Measurements from ENCODE around the gene TP73. TPM values are rescaled to one million over a fixed set of nuclear protein-coding genes. Genes with fewer than 3 reads are reported as not detected.

The TP73 gene
- total RNA-seq, 3 donors from 2014 or later: 0.12 to 0.63 (median 0.51) TPM

DNA sequence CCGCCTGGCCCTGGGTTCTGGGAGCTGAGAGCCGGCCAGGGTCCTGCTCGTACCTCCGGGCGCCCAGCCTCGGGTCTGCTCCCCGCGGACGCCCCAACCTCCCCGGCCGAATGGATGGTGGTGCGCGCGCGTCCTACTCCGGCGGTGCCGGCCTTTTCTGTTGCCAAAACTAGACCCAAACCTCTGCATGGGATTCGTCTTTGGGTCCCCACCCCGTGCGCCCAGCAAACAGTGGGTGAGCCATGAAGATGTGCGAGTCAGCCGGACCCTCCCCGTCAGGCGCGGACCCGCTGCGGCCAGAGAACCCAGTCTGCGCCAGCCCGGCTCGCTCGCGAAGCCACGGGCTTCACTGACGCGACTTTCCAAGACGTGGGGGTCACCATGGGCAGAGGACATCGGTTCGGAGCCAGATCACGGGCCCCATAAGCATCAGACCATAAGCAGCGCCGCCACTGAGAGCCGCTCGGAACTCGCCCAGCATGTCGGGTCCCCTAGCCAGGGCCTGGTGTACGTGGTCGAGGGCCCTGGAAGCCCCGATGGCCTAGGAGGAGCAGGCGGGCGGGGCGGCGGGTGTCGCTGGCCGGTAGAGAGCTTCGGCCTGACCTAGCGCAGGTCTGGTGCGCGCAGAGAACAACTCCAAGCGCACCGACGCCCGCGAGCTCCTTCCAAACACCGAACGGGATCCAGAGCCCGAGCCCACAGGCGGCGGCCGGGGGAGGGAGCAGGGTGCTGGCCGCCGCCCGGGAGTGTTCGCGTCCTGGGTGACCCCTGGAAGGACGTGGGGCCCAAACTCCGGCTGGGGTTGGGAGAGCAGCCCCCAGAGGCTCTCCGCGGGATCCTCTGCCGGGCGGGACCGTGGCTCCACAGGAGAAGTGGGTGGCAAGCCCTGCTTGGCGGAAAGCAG is 1.0 kb upstream of the TP73 start:
- peak; percentile 2 for ATAC-seq
- no peaks in the 10 kb centered on the region for H3K9me3 ChIP-seq
- no peak overlapping the region for H3K4me3 ChIP-seq
- TF ChIP-seq, protein P1, sequence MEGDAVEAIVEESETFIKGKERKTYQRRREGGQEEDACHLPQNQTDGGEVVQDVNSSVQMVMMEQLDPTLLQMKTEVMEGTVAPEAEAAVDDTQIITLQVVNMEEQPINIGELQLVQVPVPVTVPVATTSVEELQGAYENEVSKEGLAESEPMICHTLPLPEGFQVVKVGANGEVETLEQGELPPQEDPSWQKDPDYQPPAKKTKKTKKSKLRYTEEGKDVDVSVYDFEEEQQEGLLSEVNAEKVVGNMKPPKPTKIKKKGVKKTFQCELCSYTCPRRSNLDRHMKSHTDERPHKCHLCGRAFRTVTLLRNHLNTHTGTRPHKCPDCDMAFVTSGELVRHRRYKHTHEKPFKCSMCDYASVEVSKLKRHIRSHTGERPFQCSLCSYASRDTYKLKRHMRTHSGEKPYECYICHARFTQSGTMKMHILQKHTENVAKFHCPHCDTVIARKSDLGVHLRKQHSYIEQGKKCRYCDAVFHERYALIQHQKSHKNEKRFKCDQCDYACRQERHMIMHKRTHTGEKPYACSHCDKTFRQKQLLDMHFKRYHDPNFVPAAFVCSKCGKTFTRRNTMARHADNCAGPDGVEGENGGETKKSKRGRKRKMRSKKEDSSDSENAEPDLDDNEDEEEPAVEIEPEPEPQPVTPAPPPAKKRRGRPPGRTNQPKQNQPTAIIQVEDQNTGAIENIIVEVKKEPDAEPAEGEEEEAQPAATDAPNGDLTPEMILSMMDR (IDR thresholded peaks at IDR 0.05): no peak
- intact Hi-C loops (cut with DNase I, micrococcal nuclease): no loop called here
- peak in 1 of 3 donors; percentile 38 for DNase-seq
- H3K4me1 ChIP-seq (ENCODE audit: low read depth): peaks cover 35% of the 10 kb centered on the region
- H3K36me3 ChIP-seq (ENCODE audit: low read depth): no peaks in the 10 kb centered on the region

DNA sequence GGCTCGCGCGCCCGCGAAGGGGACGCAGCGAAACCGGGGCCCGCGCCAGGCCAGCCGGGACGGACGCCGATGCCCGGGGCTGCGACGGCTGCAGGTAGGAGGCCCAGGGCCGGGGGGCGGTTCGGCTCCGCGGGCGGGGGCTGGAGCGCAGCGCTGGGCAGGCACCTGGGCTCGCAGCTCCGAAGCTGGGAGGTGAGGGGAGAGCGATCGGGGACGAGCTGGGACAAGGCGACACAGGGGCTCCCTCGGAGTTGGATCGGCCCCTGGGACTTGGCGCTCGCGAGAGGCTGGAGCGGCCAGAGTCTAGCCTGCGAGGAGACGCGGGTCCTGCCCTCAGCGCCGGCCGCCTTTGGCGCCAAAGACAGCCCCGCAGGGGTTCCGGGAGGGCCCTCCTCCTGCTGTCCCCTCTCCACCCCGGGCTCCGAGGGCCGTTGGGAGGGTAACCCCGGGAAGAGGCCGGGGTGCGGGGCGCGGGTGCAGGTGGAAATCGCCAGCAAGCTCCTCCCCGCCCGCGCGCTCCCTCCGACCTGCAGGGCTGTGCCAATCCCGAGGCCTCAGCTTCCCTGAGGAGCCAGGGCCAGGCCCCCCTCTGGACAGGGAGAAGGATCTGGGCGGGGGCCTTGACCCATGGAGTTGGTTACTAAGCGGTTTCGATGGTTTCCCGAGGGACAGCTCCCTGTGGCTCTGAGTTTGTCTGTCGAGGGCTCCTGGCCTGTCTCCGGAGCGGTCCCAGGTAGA is 401 bp downstream of the TP73 start:
- Histone ChIP-seq H3K36me3 (ENCODE audit: low read depth) (no peaks in the 10 kb centered on the region), H3K9me3 (no peaks in the 10 kb centered on the region), H3K4me1 (ENCODE audit: low read depth) (peaks cover 35% of the 10 kb centered on the region), H3K4me3 (no peak overlapping the region)
- intact Hi-C loops (cut with DNase I, micrococcal nuclease): no loop called here
- ATAC-seq: peak; percentile 10
- TF ChIP-seq, protein P1 (IDR thresholded peaks at IDR 0.05): no peak
- DNase-seq: peak in 1 of 3 donors; percentile 35

DNA sequence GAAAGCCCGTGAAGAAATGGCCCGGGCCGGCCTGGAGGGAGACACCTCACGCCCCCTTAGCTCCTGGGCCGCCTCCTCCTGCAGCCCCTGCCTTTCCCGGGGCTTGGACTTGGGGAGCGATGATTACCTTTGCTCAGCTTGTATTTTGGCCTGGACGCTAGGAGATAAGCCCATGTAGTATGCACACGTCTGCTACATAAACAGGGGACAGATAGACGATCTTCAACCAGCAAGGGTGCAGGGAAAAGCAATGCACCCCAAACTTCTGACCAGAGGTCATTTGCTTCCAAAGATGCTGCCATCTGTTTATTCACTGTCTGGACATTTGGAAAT is 936 bp downstream of the TP73 start:
- TF ChIP-seq, protein P1 (IDR thresholded peaks at IDR 0.05): no peak
- no peaks in the 10 kb centered on the region for H3K9me3 ChIP-seq
- H3K4me1 ChIP-seq (ENCODE audit: low read depth): peaks cover 35% of the 10 kb centered on the region
- intact Hi-C loops (cut with DNase I, micrococcal nuclease): no loop called here
- DNase-seq: no peak
- H3K36me3 ChIP-seq (ENCODE audit: low read depth): no peaks in the 10 kb centered on the region
- no peak overlapping the region for H3K4me3 ChIP-seq
- ATAC-seq: no peak

DNA sequence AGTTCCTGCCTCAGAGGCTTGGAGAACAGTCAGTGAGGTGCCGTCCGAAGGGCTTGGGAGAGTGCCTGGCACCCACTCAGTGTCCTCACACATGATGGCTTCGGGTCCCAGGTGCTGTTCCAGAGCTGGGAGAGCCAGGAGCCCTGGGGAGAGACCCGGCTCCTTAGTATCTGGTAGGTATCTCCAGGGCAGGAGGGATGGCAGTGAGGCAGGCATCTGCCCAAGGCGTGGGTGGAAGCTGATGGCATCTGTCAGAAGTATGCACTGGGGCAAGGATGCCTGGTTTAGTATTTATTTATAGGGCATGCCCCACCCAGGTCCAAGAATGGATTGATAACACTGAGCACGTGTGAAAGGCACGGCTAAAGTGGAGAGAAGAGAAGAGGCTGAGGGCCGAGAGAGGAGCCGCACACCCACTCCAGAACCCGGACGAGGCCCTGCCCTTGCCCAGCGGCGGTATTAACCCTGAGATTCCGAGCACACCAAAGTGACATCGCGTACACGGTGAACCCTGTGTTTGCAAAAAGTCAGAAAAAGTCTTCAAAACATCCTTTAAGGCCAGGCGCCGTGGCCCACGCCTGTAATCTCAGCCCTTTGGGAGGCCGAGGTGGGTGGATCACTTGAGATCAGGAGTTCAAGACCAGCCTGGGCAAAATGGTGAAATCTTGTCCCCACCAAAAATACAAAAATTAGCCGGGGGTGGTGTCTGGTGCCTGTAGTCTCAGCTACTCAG is 2.4 kb downstream of the TP73 start:
- DNase-seq (peak in 1 of 3 donors; percentile 18), ATAC-seq (no peak)
- Histone ChIP-seq H3K36me3 (ENCODE audit: low read depth) (no peaks in the 10 kb centered on the region), H3K9me3 (no peaks in the 10 kb centered on the region), H3K4me1 (ENCODE audit: low read depth) (peaks cover 25% of the 10 kb centered on the region), H3K4me3 (no peak overlapping the region)
- TF ChIP-seq, protein P1 (IDR thresholded peaks at IDR 0.05): no peak
- intact Hi-C loops (cut with DNase I, micrococcal nuclease): no loop called here

DNA sequence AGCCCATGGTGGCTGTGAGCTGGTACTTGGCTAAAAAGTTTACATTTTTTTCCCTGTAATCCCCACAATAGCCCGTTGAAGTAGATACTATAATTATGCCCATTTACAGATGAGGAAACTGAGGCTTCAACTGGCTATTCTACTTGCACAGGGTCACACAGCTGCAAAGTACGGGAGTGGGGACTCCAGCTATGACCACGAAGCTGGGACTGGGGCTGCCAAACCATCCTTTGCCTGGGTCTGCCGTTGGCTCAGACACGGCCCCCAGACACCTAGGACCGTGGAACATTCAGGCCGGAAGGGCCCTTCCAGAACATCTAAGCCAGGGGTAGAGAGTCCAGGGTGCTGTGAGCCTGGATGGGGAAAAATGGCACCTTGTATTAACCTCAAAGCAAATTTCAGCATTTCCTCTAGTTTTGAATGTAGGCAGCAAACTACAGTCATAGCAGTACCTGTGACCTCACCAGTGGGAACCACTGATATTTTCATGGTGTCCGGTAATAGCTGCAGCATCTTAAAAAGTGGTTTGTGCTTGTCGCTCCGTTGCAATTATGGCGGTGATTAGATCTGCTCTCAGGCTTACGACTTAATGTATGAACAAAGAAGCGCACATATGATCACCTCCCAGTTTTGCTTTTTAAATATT is 4.3 kb downstream of the TP73 start:
- ATAC-seq (no peak), DNase-seq (peak in 1 of 3 donors; percentile 12)
- TF ChIP-seq, protein P1 (IDR thresholded peaks at IDR 0.05): no peak
- no peaks in the 10 kb centered on the region for H3K9me3 ChIP-seq
- H3K4me1 ChIP-seq (ENCODE audit: low read depth): peaks cover 12% of the 10 kb centered on the region
- H3K36me3 ChIP-seq (ENCODE audit: low read depth): no peaks in the 10 kb centered on the region
- H3K4me3 ChIP-seq: no peak overlapping the region
- intact Hi-C loops (cut with DNase I, micrococcal nuclease): no loop called here
